ENCODE results near the gene ZSCAN5C. TPM values are rescaled to one million over a fixed set of nuclear protein-coding genes. Genes with fewer than 3 reads are reported as not detected.

ZSCAN5C gene
- total and polyA plus RNA-seq, 12 donors, result not detected

- Histone ChIP-seq H3K27ac (no peak overlapping the region), H3K4me3 (no peak overlapping the region), H3K9me3 (replicated peaks in 1 of 3) (no peaks in the 10 kb centered on the region), H3K27me3 (no peaks in the 10 kb centered on the region), H3K36me3 (replicated peaks in 1 of 2) (no peaks in the 10 kb centered on the region), H3K4me1 (replicated peaks in 1 of 2) (no peaks in the 10 kb centered on the region)
- intact Hi-C loops (cut with DNase I), result loop anchor here (5.0 to 10.0 kb wide), 4 partner anchors 52 to 178 kb away; no protein-coding TSS in a partner anchor
- 27 to 38% (median 28%) methylated on average over 8 to 10 of the region's 10 CpGs for WGBS, 4 donors
- TF ChIP-seq CTCF (IDR thresholded peaks at IDR 0.05) (peak; percentile 80 to 90 (median 88)), POLR2A (IDR thresholded peaks at IDR 0.05) (no peak)
- peak; percentile 80 to 91 (median 88) for DNase-seq
Measured at GRCh38 chr19:56252699-56253422, 50.8 kb downstream of the ZSCAN5C start.

- TF ChIP-seq POLR2A (IDR thresholded peaks at IDR 0.05) (no peak), CTCF (IDR thresholded peaks at IDR 0.05) (peak; percentile 30 to 63 (median 52))
- Histone ChIP-seq H3K9me3 (replicated peaks in 1 of 3) (no peaks in the 10 kb centered on the region), H3K4me1 (replicated peaks in 1 of 2) (no peaks in the 10 kb centered on the region), H3K27me3 (no peaks in the 10 kb centered on the region), H3K27ac (no peak overlapping the region), H3K4me3 (no peak overlapping the region), H3K36me3 (replicated peaks in 1 of 2) (no peaks in the 10 kb centered on the region)
- WGBS, 4 donors, result 28 to 37% (median 35%) methylated on average over 5 of the region's 5 CpGs
- intact Hi-C loops (cut with DNase I), result loop anchor here (5.0 to 10.0 kb wide), 4 partner anchors 51 to 179 kb away; no protein-coding TSS in a partner anchor
- no peak for DNase-seq
Measured at GRCh38 chr19:56253737-56254136, 51.7 kb downstream of the ZSCAN5C start.

- Histone ChIP-seq H3K9me3 (replicated peaks in 1 of 3) (no peaks in the 10 kb centered on the region), H3K4me3 (no peak overlapping the region), H3K36me3 (replicated peaks in 1 of 2) (no peaks in the 10 kb centered on the region), H3K4me1 (replicated peaks in 1 of 2) (no peaks in the 10 kb centered on the region), H3K27me3 (no peaks in the 10 kb centered on the region), H3K27ac (no peak overlapping the region)
- TF ChIP-seq CTCF (IDR thresholded peaks at IDR 0.05) (no peak), POLR2A (IDR thresholded peaks at IDR 0.05) (no peak)
- intact Hi-C loops (cut with DNase I), result loop anchor here (5.0 to 10.0 kb wide), 3 partner anchors 47 to 183 kb away; no protein-coding TSS in a partner anchor
- WGBS, 4 donors, result 84 to 90% (median 89%) methylated on average over 9 to 12 of the region's 12 CpGs
- no peak for DNase-seq
Measured at GRCh38 chr19:56258272-56258671, 56.2 kb downstream of the ZSCAN5C start.

Other genes with a start within 250 kb of the ZSCAN5C start
- gene NLRP5, start 215.5 kb upstream of the ZSCAN5C start, total RNA-seq, result not detected
- not detected for gene NLRP5, start 215.5 kb upstream of the ZSCAN5C start, polyA plus RNA-seq
- gene ZNF787, start 81.0 kb upstream of the ZSCAN5C start, total RNA-seq, result 10 to 100 TPM in 8 of 9 donors, 1 to 10 TPM in 1; 8.5 to 51.5 (median 26.7) TPM
- 10 to 100 TPM in 2 of 3 donors, 1 to 10 TPM in 1; 4.6 to 44.7 (median 31.0) TPM for gene ZNF787, start 81.0 kb upstream of the ZSCAN5C start, polyA plus RNA-seq
- gene ZNF444, start 61.0 kb upstream of the ZSCAN5C start, total RNA-seq, result 10 to 100 TPM; 19.5 to 66.3 (median 34.3) TPM
- 10 to 100 TPM in 2 of 3 donors, 1 to 10 TPM in 1; 7.2 to 63.9 (median 39.4) TPM for gene ZNF444, start 61.0 kb upstream of the ZSCAN5C start, polyA plus RNA-seq
- not detected for gene GALP, start 26.3 kb upstream of the ZSCAN5C start, total RNA-seq
- not detected for gene GALP, start 26.3 kb upstream of the ZSCAN5C start, polyA plus RNA-seq
- under 1 TPM in 2 of 9 donors, not detected in 7; 0.11 to 0.19 TPM for gene ZSCAN5B, start 4.5 kb upstream of the ZSCAN5C start, total RNA-seq
- gene ZSCAN5B, start 4.5 kb upstream of the ZSCAN5C start, polyA plus RNA-seq, result under 1 TPM in 2 of 3 donors, not detected in 1; 0.09 to 0.13 TPM
- gene EDDM13, start 70.5 kb downstream of the ZSCAN5C start, total RNA-seq, result under 1 TPM in 4 of 9 donors, not detected in 5; 0.33 to 0.69 (median 0.50) TPM
- 1 to 10 TPM in 1 of 3 donors, under 1 TPM in 1, not detected in 1; 0.64 to 1.0 TPM for gene EDDM13, start 70.5 kb downstream of the ZSCAN5C start, polyA plus RNA-seq
- 10 to 100 TPM in 3 of 9 donors, 1 to 10 TPM in 6; 4.8 to 20.1 (median 8.1) TPM for gene ZSCAN5A, start 112.6 kb downstream of the ZSCAN5C start, total RNA-seq
- gene ZSCAN5A, start 112.6 kb downstream of the ZSCAN5C start, polyA plus RNA-seq, result 10 to 100 TPM in 1 of 3 donors, 1 to 10 TPM in 2; 4.5 to 10.9 (median 8.2) TPM
- 1 to 10 TPM; 3.6 to 9.7 (median 6.0) TPM for gene ZNF582, start 191.3 kb downstream of the ZSCAN5C start, total RNA-seq
- gene ZNF582, start 191.3 kb downstream of the ZSCAN5C start, polyA plus RNA-seq, result 1 to 10 TPM; 7.6 to 8.8 (median 8.7) TPM
- 10 to 100 TPM in 1 of 9 donors, 1 to 10 TPM in 8; 4.0 to 11.0 (median 6.3) TPM for gene ZNF583, start 202.1 kb downstream of the ZSCAN5C start, total RNA-seq
- gene ZNF583, start 202.1 kb downstream of the ZSCAN5C start, polyA plus RNA-seq, result 10 to 100 TPM in 1 of 3 donors, 1 to 10 TPM in 2; 1.5 to 10.1 (median 2.7) TPM